ENCODE measurements around the gene ST7L.
"Not testable (repeated sequence)": the region's sequence is repeated elsewhere in the genome, so short reads cannot be mapped to it uniquely, and the experiment has no call there.

The ST7L gene

GRCh38 chr1:112513112-112513870 is 105.7 kb downstream of the ST7L start:
- no peak for DNase-seq

DNA sequence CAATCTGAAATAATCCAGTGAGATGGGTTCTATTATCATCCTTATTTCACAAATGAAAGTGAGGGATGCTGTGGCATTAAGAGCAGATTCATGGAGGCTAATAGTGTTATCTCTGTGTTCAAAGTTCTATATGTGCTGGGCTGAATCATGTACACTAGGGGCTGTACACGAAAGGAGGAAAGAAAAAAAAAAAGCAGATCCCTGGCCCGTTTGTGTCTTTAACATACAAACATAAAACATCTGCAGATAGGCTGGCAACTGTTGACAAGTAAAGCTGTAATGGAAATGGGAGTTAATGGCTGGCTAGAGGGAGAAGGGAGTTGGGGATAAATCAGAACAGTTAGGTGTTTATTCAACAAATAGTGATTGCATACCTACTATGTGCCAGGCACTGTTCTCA is 107.0 kb downstream of the ST7L start:
- no peak for DNase-seq

DNA sequence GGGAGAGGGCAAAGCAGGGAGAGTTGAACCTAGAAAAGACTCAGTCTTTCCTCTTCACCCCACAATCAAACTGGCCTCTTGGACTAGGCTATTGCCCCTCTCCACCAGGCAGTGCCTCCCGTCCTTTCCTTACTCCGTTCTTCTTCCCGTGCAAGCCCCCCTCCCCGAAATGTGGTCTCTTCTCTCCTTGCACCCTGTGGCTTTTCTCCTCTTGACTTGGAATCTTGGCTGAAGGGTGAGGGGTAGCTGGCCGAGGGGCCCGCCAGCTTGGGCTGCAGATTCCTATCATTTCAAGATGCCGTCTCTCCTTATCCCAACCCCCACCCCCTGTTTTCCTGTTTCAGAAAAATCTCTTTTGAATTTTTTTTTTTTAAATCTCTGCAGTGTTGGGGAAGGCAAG is 108.6 kb downstream of the ST7L start:
- no peak for DNase-seq

GRCh38 chr1:112509660-112510178 is 109.2 kb downstream of the ST7L start:
- DNase-seq, result no peak

DNA sequence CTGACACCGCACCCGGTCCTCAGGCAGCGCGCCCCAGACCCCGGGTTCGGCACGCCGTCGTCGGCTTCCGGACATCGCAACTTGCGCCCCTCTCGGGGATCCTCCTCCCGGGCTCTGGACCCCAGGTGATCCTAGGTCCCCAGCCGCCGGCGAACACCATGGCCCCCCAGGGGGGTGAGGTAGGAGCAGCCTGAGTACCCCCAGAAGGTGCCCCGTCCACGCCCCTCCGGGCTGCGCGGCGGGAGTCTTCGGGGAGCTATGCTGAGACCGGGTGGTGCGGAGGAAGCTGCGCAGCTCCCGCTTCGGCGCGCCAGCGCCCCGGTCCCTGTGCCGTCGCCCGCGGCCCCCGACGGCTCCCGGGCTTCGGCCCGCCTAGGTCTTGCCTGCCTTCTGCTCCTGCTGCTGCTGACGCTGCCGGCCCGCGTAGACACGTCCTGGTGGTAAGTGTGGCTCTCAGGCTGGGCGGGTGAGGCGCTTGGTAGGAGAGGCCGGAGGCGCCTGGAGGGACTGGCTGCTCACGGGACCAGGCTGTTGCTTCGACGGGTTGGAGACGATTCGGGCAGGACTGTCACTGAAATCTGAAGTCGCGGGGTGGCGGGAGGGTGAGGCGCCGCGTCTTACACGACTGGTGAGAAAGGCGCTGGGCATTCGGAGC is 109.8 kb downstream of the ST7L start:
- no peak for DNase-seq

GRCh38 chr1:112508278-112509004 is 110.5 kb downstream of the ST7L start, which contains the start of gene WNT2B:
Gene WNT2B (plus strand): TSS chr1:112508965. CDS start chr1:112509263, 298 bp downstream.
- peak; percentile 8 for DNase-seq

DNA sequence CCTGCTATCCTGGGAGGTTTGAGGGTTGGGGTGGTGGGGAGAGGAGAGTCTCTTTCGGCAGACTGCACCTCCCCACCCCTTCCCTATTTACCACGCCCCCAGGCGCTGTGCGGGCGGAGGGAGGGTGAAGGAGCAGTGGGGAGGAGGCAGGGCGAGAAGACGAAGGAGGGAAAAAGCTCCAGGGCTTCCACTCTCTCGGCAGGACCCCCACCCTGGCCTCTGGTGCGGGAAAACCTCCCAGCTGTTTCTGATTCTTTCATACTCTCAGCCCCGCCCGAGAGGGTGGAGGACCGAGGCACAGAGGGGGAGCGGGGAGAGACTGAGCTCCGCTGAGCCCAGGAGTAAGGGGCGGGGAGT is 111.0 kb downstream of the ST7L start:
- DNase-seq, result no peak

DNA sequence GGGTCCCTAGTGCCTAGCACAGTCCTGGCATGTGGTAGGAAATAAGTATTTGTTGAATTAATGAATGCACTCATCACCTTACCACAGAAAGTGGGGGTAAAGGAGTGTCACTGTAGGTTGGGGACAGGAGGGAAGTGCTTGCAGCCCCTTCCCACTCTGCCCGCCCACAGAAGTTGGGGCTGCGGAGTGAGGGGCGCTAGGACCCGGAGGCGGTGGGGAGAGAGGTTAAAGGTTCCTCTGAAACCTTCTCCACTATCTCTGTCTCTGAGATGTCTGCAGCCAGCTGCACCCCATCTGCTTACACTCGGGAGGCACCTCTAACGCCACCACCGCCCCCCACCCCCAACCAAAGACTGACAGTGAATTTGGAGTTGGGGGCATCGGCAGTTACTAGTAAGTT is 111.6 kb downstream of the ST7L start:
- DNase-seq, result no peak

- no peak for DNase-seq
Observed at GRCh38 chr1:112506731-112507130, 112.2 kb downstream of the ST7L start.

- DNase-seq, result no peak
Observed at GRCh38 chr1:112506306-112506705, 112.6 kb downstream of the ST7L start.

DNA sequence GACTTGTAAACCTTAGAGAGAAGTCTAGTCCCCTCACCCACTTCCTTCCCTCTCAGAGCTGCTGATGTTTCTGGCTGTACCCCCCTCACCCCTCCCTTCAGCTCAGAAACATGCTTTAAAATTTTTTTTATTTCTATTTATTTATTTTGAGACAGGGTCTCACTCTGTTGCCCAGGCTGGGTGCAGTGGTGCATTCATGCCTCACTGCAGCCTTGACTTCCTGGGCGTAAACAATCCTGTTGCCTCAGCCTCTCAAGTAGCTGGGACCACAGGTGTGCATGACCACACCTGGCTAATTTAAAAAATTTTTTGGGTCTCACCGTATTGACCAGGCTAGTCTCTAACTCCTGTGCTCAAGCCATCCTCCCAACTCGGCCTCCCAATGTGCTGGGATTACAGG is 113.1 kb downstream of the ST7L start:
- no peak for DNase-seq

GRCh38 chr1:112505400-112505785 is 113.5 kb downstream of the ST7L start:
- DNase-seq, result no peak

- DNase-seq, result no peak
Observed at GRCh38 chr1:112504661-112505399, 114.1 kb downstream of the ST7L start.

DNA sequence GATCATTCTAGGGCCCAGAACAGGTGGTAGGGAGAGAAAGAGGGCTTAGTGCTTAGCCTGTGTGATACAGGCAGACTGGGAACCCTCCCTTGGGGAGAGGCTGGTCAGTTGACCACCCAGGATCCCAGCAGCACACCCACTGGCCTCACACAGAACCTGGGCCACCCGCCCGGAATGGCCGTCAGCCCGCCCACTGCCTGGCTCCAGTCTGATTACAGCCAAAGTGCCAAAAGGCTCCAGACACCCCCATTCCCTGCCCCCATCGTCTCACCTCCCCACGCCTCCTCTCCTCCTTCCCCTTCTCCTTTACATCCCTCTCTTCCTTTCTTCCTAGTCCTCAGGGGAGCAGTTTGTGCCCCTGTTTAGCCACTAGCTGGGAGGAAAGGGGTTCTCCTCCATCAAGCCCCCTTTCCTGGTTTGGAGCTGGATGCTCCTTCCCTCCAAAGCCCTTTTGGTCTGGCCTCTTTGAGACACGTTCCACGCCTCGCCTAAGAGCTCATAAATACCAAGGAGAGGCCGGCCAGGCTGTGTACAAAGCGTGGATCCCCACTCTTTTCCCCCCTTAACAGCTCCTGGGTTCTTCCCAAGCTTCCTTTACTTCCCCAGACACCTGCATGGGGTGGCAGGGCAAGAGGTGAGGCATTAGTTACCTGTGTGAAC is 114.8 kb downstream of the ST7L start:
- no peak for DNase-seq

- DNase-seq, result no peak
Observed at GRCh38 chr1:112502826-112503225, 116.1 kb downstream of the ST7L start.

DNA sequence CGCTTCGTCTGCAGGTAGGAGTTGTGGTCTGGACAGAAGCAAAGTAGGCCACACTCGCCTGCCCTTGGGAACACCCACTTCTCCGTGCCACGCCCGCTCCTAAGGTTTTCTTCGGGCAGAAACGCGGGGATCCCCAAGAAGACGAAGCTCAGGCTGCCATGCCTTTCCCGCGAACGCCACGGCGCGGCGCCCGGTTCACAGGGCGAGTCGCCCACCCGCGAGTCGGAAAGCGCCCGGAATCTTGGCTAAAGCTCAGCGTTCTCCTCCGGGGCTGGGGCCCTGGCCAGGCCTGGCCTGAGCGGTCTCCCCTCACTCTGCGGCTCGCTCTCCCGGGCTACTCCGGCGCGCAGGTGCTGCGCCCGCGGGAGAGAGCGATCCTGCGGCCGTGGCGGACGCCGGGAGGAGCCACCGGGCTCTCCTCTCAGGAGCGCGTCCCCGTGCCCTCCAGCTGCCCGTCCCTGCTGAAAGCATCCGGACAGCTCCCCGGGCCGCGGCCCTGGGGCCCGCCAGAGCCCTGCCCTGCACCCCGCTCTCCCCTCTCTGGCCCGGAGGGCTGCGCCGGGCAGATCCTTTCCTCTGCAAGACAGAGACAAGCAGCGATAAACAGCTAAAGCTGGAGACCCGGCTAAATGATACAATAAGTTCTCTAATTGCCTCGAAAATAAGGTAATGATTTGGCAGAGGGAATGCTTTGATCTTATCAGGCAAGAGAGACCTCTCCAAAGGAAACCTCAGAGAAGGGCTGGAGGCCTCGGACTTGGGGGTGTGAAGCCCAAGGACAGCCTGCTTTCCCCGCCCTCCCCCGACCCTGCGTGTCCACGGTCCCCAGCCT is 116.9 kb downstream of the ST7L start:
- DNase-seq, result peak; percentile 35

- no peak for DNase-seq
Observed at GRCh38 chr1:112496290-112496689, 122.7 kb downstream of the ST7L start.

- DNase-seq, result no peak
Observed at GRCh38 chr1:112493351-112493750, 125.6 kb downstream of the ST7L start.

GRCh38 chr1:112492076-112492475 is 126.9 kb downstream of the ST7L start:
- no peak for DNase-seq

- DNase-seq, result no peak
Observed at GRCh38 chr1:112488141-112488540, 130.8 kb downstream of the ST7L start.

DNA sequence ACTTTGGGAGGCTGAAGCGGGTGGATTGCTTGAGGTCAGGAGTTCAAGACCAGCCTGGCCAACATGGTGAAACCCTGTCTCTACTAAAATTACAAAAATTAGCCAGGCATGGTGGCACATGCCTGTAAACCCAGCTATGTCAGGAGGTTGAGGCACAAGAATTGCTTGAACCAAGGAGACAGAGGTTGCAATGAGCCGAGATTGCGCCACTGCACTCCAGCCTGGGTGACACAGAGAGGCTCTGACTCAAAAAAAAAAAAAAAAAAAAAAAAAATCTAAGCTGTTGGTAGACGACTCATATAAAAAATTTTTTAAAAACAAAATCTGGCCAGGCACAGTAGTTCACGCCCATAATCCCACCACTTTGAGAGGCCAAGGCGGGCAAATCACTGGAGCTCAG is 131.3 kb downstream of the ST7L start:
- not testable (repeated sequence) for DNase-seq

DNA sequence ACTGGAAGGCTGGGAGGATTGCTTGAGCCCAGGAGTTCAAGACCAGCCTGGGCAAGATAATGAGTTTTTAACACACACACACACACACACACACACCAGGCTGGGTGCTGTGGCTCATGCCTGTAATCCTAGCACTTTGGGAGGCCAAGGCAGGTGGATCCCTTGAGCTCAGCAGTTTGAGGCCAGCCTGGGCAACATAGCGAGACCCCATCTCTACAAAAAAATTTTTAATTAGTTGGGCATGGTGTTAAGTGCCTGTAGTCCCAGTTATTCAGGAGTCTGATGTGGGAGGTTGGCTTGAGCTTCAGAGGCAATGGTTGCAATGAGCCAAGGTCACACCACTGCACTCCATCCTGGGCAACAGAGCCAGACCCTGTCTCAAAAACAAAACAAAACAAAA is 132.9 kb downstream of the ST7L start:
- DNase-seq, result not testable (repeated sequence)

Data from NCI-H1694 treated with DMSO at 0.1 percent for 48 hours (cell line).